HepG2 (cell line): ENCODE measurements around the gene ACSL3. TPM values are rescaled to one million over a fixed set of nuclear protein-coding genes. Genes with fewer than 3 reads are reported as not detected.

Source experiments
- ATAC-seq: fragments of 200-7000 bp; cut with Tn5 transposase; 3 replicates; pipeline ENCODE4 v1.9.1; 2020; ENCODE audit warnings: mild to moderate bottlenecking, moderate library complexity
- BruUV-seq: library from RNA; stranded (reverse); fragments of 400-500 nt; replicated peaks from 2 replicates; lab custom pipeline; 2021; lab: Mats Ljungman, UMichigan
- CTCF ChIA-PET: fragments of 300-600 bp; formaldehyde crosslinking; extraction: SDS; loops from one replicate; lab custom pipeline; 2021; ENCODE audit warnings: low total read pairs, inconsistent platforms, low intra/inter-chr PET ratio; lab: Yijun Ruan, JAX
- POLR2A ChIA-PET: fragments of 350-600 bp; sonication (Branson Sonifier 250); formaldehyde crosslinking; loops from one replicate; lab custom pipeline; 2020; ENCODE audit warnings: antibody characterized with exemption, inconsistent platforms; lab: Yijun Ruan, JAX
- DNase-seq: peaks from one replicate; pipeline ENCODE4 v3.0.0-alpha.2; 2015; ENCODE audit warnings: low spot score
- FAIRE-seq: peaks from 3 replicates; lab custom pipeline; 2011; peaks lifted over from hg19 to GRCh38; lab: Jason Lieb, UNC
- H2AFZ ChIP-seq: one replicate; pipeline ENCODE4 v1.6.1; 2011; ENCODE audit warnings: low read length, inconsistent platforms
- H3K27ac ChIP-seq: fragments of 300-600 bp; 3 replicates; pipeline ENCODE4 v1.8.0; 2011; ENCODE audit warnings: mixed run types, mild to moderate bottlenecking, mixed read lengths, low read length, inconsistent platforms; ENCODE audit not compliant: insufficient read depth; ENCODE audit errors: extremely low read length
- H3K27me3 ChIP-seq, 2 experiments: fragments of 200-600 bp in 1 of 2; 2 replicates in 1 of 2; 3 replicates in 1 of 2; pipeline versions ENCODE4 v1.6.0 to v1.8.0; 2011; ENCODE audit warnings: low read length in 2 of 2, mild to moderate bottlenecking in 2 of 2, moderate library complexity in 2 of 2, inconsistent platforms in 1 of 2; ENCODE audit not compliant: insufficient read depth in 2 of 2, control insufficient read depth in 1 of 2
- H3K36me3 ChIP-seq, 2 experiments: fragments of 200-600 bp in 1 of 2; replicated peaks in 1 of 2; 2 replicates in 1 of 2; 3 replicates in 1 of 2; pipeline versions ENCODE4 v1.5.1 to v1.8.0; 2011; ENCODE audit warnings: low read length in 2 of 2, inconsistent platforms in 1 of 2; ENCODE audit not compliant: insufficient read depth in 2 of 2, control insufficient read depth in 1 of 2
- H3K4me1 ChIP-seq: 2 replicates; pipeline ENCODE4 v1.5.1; 2012; ENCODE audit warnings: low read length, inconsistent platforms; ENCODE audit not compliant: insufficient read depth
- H3K4me2 ChIP-seq: 2 replicates; pipeline ENCODE4 v1.6.0; 2011; ENCODE audit warnings: low read depth, low read length, inconsistent platforms
- H3K4me3 ChIP-seq, 3 experiments: fragments of 200-600 bp in 1 of 3; sonication (generic), shearing (Covaris generic) in 1 of 3; replicated peaks in 1 of 3; 2 replicates each; pipeline ENCODE4 v1.5.1; 2011 to 2016; ENCODE audit warnings: low read length in 3 of 3, inconsistent platforms in 2 of 3, low read depth in 2 of 3, mild to moderate bottlenecking in 2 of 3, control low read depth in 1 of 3, mixed read lengths in 1 of 3; ENCODE audit not compliant: insufficient read depth in 1 of 3
- H3K79me2 ChIP-seq: one replicate; pipeline ENCODE4 v1.6.1; 2011; ENCODE audit warnings: low read length, inconsistent platforms; ENCODE audit not compliant: insufficient read depth
- H3K9ac ChIP-seq: 2 replicates; pipeline ENCODE4 v1.6.0; 2011; ENCODE audit warnings: mild to moderate bottlenecking, low read depth, low read length, inconsistent platforms; ENCODE audit not compliant: insufficient read depth
- H3K9me3 ChIP-seq: 2 replicates; pipeline ENCODE4 v1.5.1; 2012; ENCODE audit warnings: mild to moderate bottlenecking, low read length
- H4K20me1 ChIP-seq: 2 replicates; pipeline ENCODE4 v1.6.0; 2011; ENCODE audit warnings: inconsistent platforms, mild to moderate bottlenecking, low read length, moderate library complexity; ENCODE audit not compliant: insufficient read depth
- ATF1 ChIP-seq: IDR thresholded peaks from 2 replicates; pipeline ENCODE4 v1.6.1; 2016; ENCODE audit warnings: mild to moderate bottlenecking, control low read depth
- BCL3 ChIP-seq: sonication (generic); formaldehyde crosslinking; IDR thresholded peaks from 2 replicates; pipeline ENCODE4 v1.5.1; 2020; ENCODE audit warnings: mild to moderate bottlenecking, missing genetic modification reagents, moderate library complexity
- FOXK1 ChIP-seq: sonication (generic); formaldehyde crosslinking; IDR thresholded peaks from 2 replicates; pipeline ENCODE4 v1.4.0; 2020; ENCODE audit warnings: low read depth, missing genetic modification reagents, borderline replicate concordance
- HIVEP1 ChIP-seq: sonication (generic); formaldehyde crosslinking; IDR thresholded peaks from 2 replicates; pipeline ENCODE4 v1.4.0; 2020; ENCODE audit warnings: mild to moderate bottlenecking, missing genetic modification reagents
- JUNB ChIP-seq: sonication (generic); formaldehyde crosslinking; IDR thresholded peaks from 2 replicates; pipeline ENCODE4 v1.8.0; 2022; ENCODE audit warnings: missing genetic modification reagents, mild to moderate bottlenecking, borderline replicate concordance
- MAFK ChIP-seq, 2 experiments: IDR thresholded peaks in 1 of 2; conservative IDR thresholded peaks in 1 of 2; 2 replicates each; pipeline ENCODE4 v1.6.1; 2011; ENCODE audit warnings: improper control_type of control experiment in 2 of 2, low read length in 2 of 2
- RBM39 ChIP-seq: fragments of 200-400 bp; formaldehyde crosslinking; IDR thresholded peaks from one replicate; pipeline ENCODE4 v1.6.1; 2018; ENCODE audit warnings: antibody characterized with exemption, mild to moderate bottlenecking, low read depth, low read length; ENCODE audit not compliant: poor library complexity, severe bottlenecking
- SMAD1 ChIP-seq: sonication (generic); formaldehyde crosslinking; IDR thresholded peaks from 2 replicates; pipeline ENCODE4 v1.4.0; 2020; ENCODE audit warnings: missing genetic modification reagents, low read depth, mild to moderate bottlenecking, borderline replicate concordance
- SNAPC2 ChIP-seq: sonication (generic); formaldehyde crosslinking; IDR thresholded peaks from 2 replicates; pipeline ENCODE4 v1.8.1; 2022; ENCODE audit warnings: mild to moderate bottlenecking, missing genetic modification reagents
- ZNF275 ChIP-seq: sonication (generic); formaldehyde crosslinking; IDR thresholded peaks from 2 replicates; pipeline ENCODE4 v1.8.0; 2022; ENCODE audit warnings: missing genetic modification reagents, mild to moderate bottlenecking, inconsistent platforms, borderline replicate concordance
- ZNF296 ChIP-seq: sonication (generic); formaldehyde crosslinking; conservative IDR thresholded peaks from 2 replicates; pipeline ENCODE4 v1.5.0; 2020; ENCODE audit warnings: mild to moderate bottlenecking, missing genetic modification reagents
- ZNF432 ChIP-seq: sonication (generic); formaldehyde crosslinking; IDR thresholded peaks from 2 replicates; pipeline ENCODE4 v1.5.0; 2020; ENCODE audit warnings: missing genetic modification reagents, mild to moderate bottlenecking, borderline replicate concordance
- ZNF501 ChIP-seq: sonication (generic); formaldehyde crosslinking; IDR thresholded peaks from 2 replicates; pipeline ENCODE4 v1.5.1; 2020; ENCODE audit warnings: mild to moderate bottlenecking, moderate library complexity, missing genetic modification reagents
- ZNF737 ChIP-seq: sonication (generic); formaldehyde crosslinking; IDR thresholded peaks from 2 replicates; pipeline ENCODE4 v1.5.0; 2020; ENCODE audit warnings: missing genetic modification reagents, mild to moderate bottlenecking, borderline replicate concordance
- ZSCAN12 ChIP-seq: sonication (generic); formaldehyde crosslinking; IDR thresholded peaks from 2 replicates; pipeline ENCODE4 v1.9.0; 2021; ENCODE audit warnings: mild to moderate bottlenecking, missing genetic modification reagents
- WGBS: methylation state at CpG from one replicate; pipeline ENCODE4 v1.1.6; 2017; ENCODE audit warnings: low lambda C conversion rate; 5-methylcytosine and 5-hydroxymethylcytosine counted together
- in situ Hi-C: cut with HindIII; loops from 2 replicates; pipeline ENCODE4 v1.10.0; 2017; ENCODE audit warnings: low pct_unique_long_range_greater_than_20kb; ENCODE audit not compliant: extremely low pct_ligation_motif_present
- intact Hi-C: fragments of 100-400 bp; cut with micrococcal nuclease; formaldehyde crosslinking; loops from one replicate; pipeline ENCODE4 v1.10.0; 2022; ENCODE audit not compliant: unreplicated experiment
- polyA plus RNA-seq, 8 experiments: library from polyadenylated mRNA; depleted of rRNA in 3 of 8; stranded (reverse) in 7 of 8; unstranded in 1 of 8; fragments of >200 nt; fragmentation: Illumina TruSeq in 4 of 8; extraction: Trizol in 4 of 8; gene quantifications; 2 replicates each; pipeline versions ENCODE4 v1.2.1 to v1.2.3, GENCODE V29; 2011 to 2016; ENCODE audit warnings: low read depth in 4 of 8, missing spikeins in 1 of 8, mixed read lengths in 1 of 8; ENCODE audit not compliant: insufficient read depth in 1 of 8
- total RNA-seq, 5 experiments: library from RNA; depleted of rRNA; stranded (reverse); fragments of >200 nt; fragmentation: Illumina TruSeq; extraction: Trizol; gene quantifications; 2 replicates each; pipeline ENCODE4 v1.2.3, GENCODE V29; 2016; ENCODE audit warnings: low read depth in 1 of 5
- TF ChIP-seq, protein P1 (sequence below): sonication (generic); formaldehyde crosslinking; IDR thresholded peaks from 2 replicates; pipeline ENCODE4 v1.8.1; 2023; ENCODE audit warnings: mild to moderate bottlenecking, moderate library complexity, missing genetic modification reagents
- TF ChIP-seq, protein P2 (sequence below): sonication (generic); formaldehyde crosslinking; IDR thresholded peaks from 2 replicates; pipeline ENCODE4 v1.8.0; 2022; ENCODE audit warnings: missing genetic modification reagents, mild to moderate bottlenecking, moderate library complexity, borderline replicate concordance

Gene ACSL3
- total and polyA plus RNA-seq, 2 of the 13 experiments (the other 11 are each of a cell fraction or from before 2014, with no cell fraction given), result 305 to 365 TPM

GRCh38 chr2:222827417-222827816 is 33.4 kb upstream of the ACSL3 start:
- H2AFZ ChIP-seq, result no peak overlapping the region
- in situ Hi-C loops, result no loop called here
- FAIRE-seq (no peak), DNase-seq (no peak), ATAC-seq (no peak)
- H4K20me1 ChIP-seq, result no peaks in the 10 kb centered on the region
- H3K4me2 ChIP-seq, result no peak overlapping the region
- TF ChIP-seq SNAPC2 (CRISPR knock-in tag) (no peak), ZNF501 (no peak), JUNB (CRISPR knock-in tag) (no peak), ZSCAN12 (CRISPR knock-in tag) (no peak), ATF1 (CRISPR knock-in tag) (no peak), ZNF296 (CRISPR knock-in tag) (no peak), ZNF275 (no peak), BCL3 (CRISPR knock-in tag) (no peak), ZNF737 (CRISPR knock-in tag) (no peak), MAFK (conservative IDR thresholded peaks at IDR 0.05 in 1 of 2, IDR thresholded peaks at IDR 0.05 in 1 of 2; ENCODE audit: low read length in 2 of 2) (no peak), FOXK1 (CRISPR knock-in tag) (no peak), RBM39 (no peak), SMAD1 (CRISPR knock-in tag) (no peak), ZNF432 (CRISPR knock-in tag) (no peak), HIVEP1 (CRISPR knock-in tag) (no peak)
- TF ChIP-seq, protein P1, sequence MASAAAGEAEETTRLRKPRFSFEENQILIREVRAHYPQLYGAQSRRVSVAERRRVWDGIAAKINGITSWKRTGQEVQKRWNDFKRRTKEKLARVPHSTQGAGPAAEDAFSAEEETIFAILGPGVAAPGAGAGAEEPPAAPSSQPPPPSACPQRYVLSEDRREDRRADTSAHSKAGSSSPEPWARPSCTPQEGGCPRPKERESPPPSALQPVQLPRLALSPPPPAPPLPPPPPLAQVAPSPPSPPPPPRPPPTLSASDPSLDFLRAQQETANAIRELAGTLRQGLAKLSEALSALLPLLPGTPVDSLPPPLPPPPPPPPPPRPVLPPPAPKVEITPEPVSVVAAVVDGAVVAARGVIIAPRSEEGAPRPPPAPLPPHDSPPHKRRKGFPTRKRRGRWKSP, result no peak
- TF ChIP-seq, protein P2, sequence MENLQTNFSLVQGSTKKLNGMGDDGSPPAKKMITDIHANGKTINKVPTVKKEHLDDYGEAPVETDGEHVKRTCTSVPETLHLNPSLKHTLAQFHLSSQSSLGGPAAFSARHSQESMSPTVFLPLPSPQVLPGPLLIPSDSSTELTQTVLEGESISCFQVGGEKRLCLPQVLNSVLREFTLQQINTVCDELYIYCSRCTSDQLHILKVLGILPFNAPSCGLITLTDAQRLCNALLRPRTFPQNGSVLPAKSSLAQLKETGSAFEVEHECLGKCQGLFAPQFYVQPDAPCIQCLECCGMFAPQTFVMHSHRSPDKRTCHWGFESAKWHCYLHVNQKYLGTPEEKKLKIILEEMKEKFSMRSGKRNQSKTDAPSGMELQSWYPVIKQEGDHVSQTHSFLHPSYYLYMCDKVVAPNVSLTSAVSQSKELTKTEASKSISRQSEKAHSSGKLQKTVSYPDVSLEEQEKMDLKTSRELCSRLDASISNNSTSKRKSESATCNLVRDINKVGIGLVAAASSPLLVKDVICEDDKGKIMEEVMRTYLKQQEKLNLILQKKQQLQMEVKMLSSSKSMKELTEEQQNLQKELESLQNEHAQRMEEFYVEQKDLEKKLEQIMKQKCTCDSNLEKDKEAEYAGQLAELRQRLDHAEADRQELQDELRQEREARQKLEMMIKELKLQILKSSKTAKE, result no peak
- H3K27ac ChIP-seq, result no peak overlapping the region
- H3K9ac ChIP-seq, result no peak overlapping the region
- no TSS peak for BruUV-seq
- H3K4me1 ChIP-seq, result peaks cover 16% of the 10 kb centered on the region
- H3K4me3 ChIP-seq, result no peak overlapping the region
- H3K36me3 ChIP-seq, result no peaks in the 10 kb centered on the region
- WGBS, result 50% methylated on average over 1 of the region's 1 CpG
- H3K27me3 ChIP-seq, result no peaks in the 10 kb centered on the region
- ChIA-PET CTCF (no interaction called here), POLR2A (interaction anchor here (0.7 kb wide), 1 partner anchor 21 kb away, joined by 3 read pairs; no protein-coding TSS in a partner anchor)
- intact Hi-C loops, result no loop called here
- no peaks in the 10 kb centered on the region for H3K9me3 ChIP-seq
- H3K79me2 ChIP-seq, result no peaks in the 10 kb centered on the region
